Stimulated activated CD8-positive, alpha-beta memory T cell treated with anti-CD3 and anti-CD28 coated beads, Interleukin-12 subunit alpha, Interleukin-12 subunit beta, amount 100 ng/mL, for 1 hour (primary cell): ENCODE results near the gene OR2V2.

Source experiments
- DNase-seq: peaks from one replicate; pipeline ENCODE4 v3.0.0-alpha.2; 2020; ENCODE audit warnings: low read depth

OR2V2 gene

DNA sequence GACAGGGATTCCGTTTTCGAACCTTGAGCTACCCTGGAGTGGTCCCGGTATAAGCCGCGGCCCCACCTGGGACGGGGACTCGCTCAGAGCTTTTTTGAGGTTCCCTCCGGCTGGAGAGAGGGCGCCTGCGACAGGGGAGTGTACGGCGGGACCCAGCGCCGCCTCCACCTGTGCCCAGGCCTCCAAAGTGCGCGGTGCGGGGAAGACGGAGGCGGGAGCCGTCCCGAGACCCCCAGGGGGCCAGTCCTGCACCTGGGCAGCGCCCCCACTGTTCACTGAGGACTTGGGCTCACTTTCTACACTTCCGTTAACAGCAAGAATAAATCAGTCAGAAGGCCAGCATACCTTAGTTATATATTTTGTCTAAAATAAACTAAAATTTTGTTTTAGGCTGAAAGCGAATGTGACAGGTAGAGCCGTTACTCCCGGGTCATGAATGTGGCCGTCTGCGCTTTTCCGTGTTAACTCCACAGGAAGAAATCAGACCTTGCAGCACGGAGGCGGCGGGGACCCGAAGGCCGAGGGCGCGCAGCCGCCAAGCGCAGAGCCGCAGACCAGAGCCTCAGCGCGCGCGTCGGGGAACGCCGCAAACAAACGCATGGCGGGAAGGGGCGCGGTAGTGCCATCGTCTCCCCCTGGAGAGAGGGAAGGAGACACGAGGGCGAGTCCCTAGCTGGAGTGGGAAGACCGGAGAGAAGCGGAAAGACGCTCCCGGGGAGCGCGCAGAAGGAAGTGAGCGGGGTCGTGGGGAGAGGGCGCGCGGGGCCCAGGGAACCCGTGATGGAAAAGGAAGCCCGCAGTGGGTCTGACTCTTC, 43.5 kb downstream of the OR2V2 start:
- DNase-seq: no peak

DNA sequence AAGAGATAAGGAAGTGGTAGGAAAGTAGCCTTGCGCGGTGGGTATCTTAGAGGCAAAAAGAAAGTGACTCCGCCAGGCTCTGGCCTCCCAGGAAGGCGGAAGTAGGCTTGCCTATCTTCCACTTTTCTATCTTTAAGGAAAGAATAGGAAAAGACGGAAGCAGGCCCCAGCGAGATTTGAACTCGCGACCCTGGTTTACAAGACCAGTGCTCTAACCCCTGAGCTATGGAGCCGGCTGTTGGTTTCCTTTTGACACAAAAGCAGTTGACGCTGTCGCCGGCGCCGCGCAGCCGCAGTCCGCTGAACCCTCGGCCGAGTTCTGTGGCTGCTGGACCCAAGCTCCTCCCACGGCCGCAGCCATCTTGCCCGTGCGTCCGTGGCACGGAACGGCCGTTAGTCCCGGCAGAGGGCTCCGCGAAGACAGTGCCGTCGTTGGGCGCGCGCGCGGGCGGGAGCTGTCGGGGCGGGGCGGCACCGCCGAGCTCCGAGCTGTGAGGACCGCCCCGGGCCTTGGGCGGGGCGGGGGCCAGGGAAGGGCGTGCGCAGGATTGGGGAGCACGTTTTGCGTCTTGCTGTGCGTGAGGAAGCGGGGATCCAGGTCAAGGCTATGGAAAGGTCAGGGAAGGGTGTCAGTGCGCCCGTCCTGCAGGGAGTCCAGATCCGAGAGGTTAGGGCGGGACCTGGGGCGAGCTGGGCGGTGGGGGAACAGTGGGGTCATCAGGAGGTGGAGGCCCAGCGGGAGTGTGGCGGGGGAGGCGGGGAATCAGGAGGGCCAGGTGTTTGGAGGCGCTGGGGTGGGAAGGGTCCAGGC, 44.3 kb downstream of the OR2V2 start:
- peak; percentile 92 for DNase-seq

DNA sequence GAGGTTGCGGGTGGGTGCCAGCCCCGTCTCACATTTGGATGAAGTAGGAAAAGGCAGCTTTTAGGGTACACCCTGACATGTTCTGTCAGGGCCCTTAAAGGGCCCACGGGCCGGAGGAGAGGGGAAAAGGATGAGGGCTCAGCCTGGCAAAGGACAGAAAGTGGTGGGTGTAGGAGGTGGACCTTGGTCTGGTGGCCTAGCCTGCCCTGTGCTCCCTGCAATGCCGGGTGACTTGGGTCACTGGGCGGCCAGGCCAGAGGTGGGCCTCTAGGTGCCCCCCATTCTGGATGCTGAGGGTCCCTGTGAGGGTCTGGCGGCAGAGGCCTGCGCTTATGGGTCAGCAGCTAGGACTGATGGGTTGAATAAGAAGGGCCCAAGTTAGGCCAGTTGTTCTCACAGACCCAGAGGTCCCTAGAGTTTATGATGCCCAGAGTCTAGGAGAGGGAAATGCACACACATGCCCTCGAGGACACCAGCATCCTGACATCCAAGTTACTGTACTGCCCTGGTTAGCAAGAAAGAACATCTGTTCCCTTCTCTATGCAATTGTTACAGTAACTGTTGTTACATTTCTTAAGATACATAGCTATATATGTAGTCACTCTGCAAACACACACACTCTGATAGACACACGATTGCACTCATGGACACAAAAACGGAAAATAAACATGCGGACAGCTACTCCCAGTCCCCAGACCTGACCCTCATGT, 45.1 kb downstream of the OR2V2 start:
- no peak for DNase-seq

DNA sequence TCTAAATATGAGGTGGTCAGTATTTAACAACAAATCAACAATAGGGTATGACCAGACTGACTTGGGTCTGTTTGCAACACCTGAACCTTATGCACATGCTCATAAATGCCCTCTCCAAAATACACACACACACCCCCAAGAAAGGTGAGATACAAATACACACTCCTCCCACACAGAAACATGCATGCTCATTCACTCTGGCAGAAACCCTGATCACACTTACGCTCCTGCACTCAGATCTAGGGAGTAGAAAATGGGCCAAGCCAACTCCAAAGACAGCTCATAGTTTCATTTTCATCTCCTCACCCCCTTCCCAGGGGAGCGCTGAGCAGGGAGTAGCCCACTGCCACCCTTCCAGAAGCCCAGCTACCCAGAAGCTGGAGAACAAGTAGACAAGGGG, 46.3 kb downstream of the OR2V2 start:
- DNase-seq: no peak

DNA sequence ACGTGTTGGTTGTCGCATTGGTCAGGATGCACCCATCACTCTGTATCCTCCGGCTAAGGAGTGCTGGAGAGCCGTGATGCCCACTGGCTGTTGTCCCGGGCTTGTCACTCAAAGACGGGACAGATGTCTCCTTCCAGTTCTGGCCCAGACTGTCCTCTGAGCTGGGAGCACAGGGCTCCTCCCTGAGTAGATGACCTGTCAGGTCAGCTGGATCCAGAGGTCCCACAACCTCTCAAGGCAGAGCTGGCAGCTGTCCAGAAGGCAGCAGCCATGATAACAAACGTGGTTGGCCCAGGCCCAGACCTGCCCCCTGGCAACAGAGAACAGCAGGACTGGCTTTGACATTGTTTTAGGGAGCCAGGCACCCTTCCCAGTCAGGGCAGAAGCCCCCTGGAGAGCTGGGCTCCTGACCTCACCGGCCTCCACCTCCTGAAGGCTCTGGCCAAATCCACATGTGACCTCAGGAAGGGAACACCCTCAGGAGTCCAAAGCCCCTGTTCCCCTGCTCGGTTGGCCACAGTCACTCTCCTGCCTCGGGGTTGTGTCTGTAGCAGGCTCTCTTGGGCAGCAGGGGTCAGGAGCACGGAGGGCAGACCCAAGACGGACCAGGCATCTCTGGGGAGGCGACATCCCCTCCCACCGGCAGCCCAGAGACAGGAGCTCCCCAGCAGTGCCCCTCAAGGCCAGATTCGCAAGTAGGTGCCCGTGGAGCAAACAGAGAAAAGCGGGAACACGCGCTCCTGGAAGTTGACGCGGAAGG, 47.3 kb downstream of the OR2V2 start:
- no peak for DNase-seq

DNA sequence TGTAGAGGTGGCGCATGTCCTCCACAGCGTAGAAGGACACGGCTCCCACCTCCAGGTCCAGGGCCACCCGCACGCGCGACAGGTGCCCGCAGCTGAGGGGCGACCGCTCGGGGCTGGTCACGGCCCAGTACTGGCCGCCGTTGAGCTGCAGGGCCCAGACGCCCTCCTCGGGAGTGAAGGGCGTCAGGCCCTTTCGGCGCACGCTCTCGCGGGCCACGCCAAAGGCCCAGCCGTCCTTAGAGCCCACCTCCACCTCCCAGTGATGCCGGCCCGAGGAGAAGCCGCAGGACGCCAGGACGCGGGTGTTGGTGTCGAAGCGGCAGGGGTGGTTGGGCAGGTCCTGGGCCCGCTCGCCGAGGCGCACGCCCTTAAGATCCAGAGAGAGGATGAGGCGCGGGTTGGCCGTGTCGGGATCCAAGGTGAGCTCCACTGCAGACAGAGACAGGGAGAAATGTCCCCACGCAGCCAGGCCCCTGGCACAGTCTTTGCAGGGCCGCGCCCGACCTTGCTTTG, 47.9 kb downstream of the OR2V2 start:
- DNase-seq: no peak

DNA sequence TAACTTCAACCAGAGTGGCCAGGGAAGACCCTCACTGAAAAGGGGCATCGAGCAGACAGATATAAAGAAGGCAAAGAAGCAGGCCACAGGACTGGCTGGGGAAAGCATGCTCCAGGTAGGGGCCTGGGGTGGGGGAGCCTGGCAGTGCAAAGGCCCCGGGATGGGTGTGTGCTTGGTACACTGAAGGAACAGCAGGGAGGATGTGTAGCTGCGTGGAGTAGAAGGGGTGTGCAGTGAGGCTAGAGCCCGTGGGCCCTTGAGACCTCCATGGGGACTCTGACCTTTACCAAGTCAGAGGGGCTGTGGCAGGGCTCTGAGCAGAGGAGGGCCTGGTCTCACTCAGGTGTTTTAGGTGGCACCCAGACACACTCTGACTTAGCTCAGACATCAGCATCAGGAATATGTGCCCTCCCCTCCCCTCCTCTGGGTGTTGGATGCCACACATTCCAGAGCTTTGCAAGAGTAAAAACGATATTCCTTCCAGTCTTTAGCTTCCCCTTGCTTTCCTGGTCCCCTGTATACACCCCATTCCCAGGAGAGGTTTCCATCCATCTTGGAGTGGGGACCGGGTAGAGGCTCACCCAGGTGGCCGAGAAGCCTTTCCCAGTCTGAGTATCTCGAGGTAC, 50.1 kb downstream of the OR2V2 start:
- no peak for DNase-seq

DNA sequence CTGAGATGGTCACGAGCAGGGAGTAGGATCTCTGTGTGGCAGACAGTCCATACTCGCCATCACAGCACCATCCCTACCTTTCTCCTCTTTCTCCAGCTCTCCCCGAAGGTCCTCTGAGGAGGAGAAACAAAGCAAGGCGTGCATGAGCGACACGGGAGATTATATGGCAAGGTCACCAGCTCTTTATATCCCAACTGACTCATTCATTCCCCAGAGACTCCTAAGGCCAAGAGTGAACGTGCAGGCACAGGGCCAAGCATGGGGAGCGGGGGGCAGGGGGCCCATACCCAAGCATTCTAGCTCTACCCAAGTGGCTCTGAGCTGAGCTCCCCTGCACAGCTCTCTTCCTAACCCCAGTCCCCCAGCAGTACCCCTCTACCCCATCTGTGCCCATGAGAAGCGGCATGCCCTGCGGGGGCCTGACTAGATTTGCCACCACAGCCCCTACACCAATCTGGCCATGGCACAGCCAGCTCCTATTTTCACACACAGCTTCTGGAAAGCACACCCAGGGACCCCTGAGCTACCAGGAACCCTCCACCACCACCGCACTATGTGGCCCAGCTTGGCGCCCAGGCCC, 50.8 kb downstream of the OR2V2 start:
- no peak for DNase-seq

DNA sequence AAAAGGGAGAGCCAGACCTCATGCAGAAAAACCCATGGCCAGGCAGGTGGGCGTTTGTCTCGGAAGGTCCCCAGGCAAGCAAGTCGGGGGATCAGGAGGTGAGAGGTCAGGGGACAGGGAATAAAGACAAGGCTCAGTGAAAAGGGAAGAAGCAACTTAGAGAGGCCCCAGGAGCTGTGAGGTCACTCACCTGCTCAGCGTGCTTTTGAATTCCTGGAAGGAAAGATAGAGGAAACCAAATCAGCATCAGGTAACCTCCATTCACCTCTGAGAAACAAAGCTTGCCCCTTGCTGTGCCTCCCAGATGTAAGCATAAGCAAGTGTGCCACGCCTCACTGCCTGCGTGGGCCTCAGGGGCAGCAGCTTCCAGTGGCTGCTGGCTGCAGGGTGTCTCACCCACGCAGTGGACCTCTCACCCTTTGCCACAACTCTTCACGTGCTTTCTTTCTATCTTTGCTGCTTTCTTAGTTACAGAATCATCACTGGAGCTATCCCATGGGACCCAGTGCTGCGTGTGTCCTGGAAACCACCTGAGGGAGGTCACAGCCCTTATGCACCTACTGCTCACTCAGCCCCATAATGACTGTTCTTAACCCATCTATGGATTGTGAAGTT, 51.6 kb downstream of the OR2V2 start:
- no peak for DNase-seq

DNA sequence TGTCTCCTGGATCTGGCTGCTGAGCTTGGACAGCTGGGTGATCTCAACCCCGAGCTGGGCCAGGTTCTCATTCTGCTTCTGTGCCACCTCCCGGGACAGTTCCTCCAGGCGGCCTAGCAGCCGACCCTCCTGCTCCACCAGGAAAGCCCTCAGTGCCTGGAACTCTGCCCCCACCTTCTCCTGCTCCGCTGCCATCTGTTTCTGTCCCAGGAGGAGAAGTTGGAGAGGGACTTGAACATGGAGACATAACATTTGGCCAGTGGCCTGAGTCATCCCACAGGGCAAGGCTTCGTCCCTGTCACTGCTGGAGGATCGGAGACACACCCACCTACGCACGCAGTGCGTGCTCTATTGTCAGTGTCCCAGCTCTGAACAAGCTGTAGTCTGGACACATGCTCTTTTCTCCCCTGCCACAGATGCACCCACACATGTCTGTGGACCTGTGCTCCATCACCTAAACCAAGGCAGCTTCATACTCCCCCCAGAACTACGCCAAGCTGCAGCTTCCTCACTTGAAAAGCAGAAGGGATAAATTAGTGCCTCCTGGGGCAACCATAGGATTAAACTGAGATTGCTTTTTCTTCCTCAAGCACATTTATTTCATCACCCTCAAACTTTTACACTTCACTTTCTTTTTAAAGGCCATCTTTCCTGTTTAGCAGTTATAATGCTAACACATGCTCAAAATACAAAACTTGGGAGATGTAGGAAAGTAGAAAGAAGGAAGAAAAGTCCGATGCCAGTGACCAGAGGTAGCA, 52.7 kb downstream of the OR2V2 start:
- no peak for DNase-seq

DNA sequence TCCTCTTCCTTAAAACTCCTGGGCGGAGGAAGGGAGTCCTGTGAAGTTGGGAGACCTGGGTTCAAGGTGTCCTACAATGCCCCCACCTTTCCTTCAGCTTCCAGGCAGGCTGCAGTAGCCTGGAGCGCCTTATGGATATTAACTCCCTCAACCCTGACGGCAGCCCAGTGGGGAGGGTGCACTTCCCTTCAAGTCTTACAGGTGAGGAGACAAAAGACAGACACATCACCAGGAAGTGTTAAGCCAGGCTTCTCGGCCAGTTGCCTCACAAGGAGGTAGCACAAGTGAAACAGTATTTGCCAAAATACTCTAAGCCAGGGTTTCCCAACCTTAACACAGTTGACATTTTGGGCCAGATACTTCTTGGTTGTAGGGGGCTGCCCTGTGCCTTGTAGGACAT, 53.4 kb downstream of the OR2V2 start:
- DNase-seq: no peak

DNA sequence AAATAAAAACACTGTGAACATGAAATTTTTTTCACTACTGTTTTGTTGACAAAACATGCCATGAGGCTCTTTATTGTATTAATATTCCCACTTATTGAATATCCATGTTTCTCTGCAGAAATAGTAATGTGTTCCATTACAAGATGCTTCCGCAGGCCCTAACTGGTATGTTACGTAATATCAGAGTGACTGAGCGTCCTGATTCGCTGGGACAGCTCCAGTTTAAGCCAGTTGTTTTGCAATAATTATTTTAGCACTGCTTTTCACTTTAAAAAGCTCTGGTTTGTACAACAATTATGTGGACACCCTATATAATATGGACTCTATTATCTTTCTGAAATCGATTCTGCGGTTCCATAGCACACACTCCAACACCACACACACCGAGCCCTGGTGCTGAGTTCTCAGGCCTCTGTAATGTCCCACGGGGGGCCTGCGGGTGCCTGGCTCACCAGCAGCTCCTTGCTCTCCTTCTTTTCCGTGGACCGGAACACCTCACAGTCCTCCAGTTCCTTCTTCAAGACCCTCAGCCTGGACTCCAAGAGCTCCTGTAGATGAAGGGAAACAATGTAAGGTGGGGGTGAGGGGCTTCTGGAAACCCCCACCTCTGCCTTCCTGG, 55.8 kb downstream of the OR2V2 start:
- no peak for DNase-seq

DNA sequence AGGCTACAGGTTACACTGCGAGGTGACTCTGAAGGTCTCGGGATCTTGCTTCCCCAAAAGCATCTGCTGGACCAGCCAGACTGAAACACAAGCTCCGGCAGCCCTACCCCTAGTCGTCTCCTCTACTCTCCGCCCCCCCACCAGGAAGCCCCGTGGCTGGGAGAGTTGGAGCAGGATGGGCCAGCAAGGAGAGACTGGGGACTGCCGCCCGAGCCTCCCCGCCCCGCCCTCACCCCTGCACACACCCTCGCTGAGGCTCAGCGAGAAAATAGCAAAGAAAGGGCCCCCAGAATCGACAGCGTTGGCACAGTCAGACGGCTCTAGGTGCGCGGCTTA, 56.4 kb downstream of the OR2V2 start:
- DNase-seq: no peak

DNA sequence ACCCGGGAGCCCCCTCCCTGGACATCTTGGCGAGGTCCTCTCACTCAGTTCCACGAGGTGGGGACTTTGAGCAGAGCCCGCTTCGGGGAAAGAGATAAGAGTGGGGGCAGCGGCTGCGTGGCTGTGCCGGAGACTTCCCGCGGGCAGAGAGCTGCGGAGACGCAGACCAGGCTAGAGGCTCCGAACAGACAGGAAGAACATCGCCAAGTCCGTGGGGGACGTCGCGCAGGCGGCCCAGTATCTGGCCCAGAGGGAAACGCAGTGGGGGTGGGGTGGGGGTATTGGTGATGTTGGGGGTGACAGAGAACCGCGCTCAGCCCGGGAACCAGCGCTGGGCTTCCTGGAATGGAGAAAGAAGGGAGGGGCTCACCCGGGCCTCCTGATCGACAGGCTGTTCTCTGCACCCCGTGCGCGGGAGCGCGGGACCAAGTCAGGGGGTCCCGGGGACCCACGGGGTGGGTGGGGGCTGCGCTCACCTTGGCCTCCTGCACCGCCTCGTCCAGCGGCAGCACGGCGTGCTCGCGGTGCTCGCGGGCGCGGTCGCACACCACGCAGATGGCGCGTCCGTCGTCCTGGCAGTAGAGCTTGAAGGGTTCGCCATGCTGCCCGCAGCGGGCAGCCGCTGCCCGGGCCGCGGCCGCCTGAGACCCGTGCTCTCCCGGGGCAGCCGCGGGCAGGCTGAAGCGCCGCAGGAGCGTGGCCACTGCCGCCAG, 56.9 kb downstream of the OR2V2 start:
- no peak for DNase-seq

DNA sequence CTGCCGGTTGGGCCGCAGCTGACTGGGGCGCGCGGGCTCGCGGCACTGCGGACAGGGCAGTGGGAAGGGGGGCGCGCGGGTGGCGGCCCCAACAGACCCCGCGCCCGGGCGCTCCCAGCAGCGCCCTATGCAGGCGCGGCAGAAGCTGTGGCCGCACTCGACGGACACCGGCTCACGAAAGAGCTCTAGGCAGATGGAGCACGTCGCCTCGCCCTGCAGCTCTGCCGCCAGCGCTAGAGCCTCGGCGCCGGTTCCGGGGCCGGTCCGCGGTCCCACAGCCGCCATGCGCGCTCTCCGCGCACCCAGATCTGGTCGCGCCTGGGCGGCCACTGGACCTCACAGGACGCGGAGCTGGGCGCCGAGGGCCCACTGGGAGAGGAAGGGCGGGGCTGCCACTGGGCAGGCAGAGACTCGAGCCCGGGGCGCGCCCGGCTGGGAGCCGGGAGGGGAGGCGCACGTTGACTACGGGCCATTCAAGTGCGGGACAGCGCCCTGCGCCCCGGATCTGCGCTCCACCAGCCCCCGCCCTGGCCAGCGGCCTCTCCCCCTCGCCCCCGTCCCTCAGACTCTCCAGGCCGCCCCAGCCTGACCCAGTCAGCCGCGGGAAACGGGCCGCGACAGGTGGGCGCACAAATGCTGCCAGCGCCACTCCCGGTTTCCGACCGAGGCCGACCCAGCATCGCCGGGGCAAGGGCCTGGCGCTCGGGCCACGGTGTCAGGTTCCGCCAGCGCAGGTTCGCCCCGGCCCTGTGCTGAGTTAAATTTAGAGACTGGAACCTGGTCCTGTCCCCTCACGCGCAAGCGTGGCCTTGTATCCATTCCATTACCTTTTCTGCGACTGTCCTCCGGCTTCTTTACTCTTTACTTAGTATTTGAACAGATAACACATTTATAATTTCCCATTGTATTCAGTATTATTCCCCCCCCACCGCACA, 57.7 kb downstream of the OR2V2 start, which contains the start of gene TRIM7:
Gene TRIM7, minus strand, starts transcription at position 371 of the 935 bp plus-strand sequence. Its CDS starts 86 bp downstream, at position 285.
- DNase-seq: no peak

DNA sequence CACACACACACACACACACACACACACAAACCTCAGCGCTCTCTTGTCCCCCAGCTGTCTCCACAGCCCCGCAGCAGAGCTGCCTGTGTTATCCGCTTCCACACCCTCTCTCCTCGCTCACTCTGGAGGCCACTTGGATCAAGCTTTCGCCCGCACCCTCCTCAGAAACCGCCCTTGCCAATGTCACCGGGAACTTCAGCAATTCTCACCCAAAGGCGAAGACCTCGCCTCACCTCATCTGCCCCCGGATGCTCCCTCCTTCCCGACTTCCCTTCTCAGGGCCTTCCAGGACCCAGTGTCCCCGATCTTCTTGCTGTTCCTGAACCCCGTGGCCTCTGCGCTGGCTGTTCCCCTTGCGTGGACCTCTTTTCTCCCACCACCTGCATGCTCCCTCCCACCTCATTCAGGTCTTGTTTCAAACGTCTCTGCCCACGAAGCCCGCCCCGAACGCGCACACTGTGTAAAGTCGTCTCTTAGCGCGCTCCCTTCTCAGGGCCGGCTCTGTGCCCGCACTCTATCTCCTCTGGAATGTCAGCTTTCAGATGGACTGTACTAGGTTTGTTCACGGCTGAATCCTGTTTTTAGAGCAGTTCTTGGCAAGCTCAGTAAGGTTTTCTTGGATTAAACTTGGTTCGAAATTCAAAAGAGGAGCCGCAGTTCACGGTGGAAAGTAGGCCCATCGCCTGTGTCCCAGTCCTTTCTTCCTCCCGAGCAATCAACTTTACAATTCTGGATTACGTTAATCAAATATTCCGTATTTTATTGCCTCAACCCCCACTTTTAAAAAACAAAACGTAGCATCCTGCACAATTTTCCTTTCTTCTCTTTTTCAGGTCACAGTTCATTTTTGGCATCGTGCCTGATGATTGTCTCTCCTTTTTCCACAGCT, 58.6 kb downstream of the OR2V2 start:
- DNase-seq: no peak
